ENCODE measurements around the gene PLXNC1.

DNA sequence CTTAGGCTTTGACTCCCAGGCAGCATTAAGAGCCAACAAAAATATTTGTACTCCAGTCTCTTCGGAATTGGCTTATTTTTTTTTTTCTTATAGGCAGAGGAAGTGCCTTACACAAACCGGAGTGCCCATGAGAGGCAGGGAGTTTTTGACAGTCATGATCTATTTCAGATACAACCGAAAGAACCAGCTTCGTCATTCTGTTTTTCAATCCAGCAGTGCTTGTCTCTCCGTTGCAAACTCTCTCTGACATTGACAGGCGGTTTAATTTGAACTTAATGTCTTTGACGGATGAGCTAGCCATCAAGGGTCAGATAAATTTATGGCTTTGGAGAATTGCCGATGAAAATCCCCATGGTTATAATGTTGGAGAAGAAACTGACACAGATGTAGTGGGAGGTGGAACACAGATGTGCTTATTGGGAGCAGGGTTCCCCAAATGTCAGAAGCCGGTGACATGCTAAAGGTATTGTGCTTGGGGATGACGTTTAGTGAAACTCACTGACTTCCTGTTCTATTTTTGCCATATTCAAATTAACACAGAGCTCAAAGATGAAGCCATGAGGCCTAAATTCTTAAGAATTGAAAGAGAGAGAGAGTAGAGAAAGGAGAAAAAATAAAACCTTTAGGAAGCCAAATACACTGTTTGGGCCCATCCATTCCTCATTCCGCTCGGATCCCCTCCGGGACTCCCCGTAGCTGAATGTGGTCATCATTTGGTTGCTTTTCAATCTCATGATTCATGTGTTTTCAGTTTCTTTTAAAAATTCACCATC lies 59.7 kb downstream of the PLXNC1 start:
- TF ChIP-seq POLR2A (IDR thresholded peaks at IDR 0.05) = no peak
- TF ChIP-seq, protein P1, sequence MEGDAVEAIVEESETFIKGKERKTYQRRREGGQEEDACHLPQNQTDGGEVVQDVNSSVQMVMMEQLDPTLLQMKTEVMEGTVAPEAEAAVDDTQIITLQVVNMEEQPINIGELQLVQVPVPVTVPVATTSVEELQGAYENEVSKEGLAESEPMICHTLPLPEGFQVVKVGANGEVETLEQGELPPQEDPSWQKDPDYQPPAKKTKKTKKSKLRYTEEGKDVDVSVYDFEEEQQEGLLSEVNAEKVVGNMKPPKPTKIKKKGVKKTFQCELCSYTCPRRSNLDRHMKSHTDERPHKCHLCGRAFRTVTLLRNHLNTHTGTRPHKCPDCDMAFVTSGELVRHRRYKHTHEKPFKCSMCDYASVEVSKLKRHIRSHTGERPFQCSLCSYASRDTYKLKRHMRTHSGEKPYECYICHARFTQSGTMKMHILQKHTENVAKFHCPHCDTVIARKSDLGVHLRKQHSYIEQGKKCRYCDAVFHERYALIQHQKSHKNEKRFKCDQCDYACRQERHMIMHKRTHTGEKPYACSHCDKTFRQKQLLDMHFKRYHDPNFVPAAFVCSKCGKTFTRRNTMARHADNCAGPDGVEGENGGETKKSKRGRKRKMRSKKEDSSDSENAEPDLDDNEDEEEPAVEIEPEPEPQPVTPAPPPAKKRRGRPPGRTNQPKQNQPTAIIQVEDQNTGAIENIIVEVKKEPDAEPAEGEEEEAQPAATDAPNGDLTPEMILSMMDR (IDR thresholded peaks at IDR 0.05) = no peak
